ENCODE results near the gene LRPPRC. TPM values are rescaled to one million over a fixed set of nuclear protein-coding genes. Genes with fewer than 3 reads are reported as not detected.

The LRPPRC gene
- total RNA-seq, 2 donors from 2014 or later: 117 to 135 TPM

- no peaks in the 10 kb centered on the region for H3K4me1 ChIP-seq (ENCODE audit: control insufficient read depth, insufficient read depth, low read length)
- H3K4me3 Mint-ChIP-seq: no peak overlapping the region
- H3K36me3 Mint-ChIP-seq (ENCODE audit: low read depth): peaks cover 34% of the 10 kb centered on the region
Observed at GRCh38 chr2:43934567-43934966, 61.2 kb downstream of the LRPPRC start.

GRCh38 chr2:43931293-43931692 lies 64.5 kb downstream of the LRPPRC start:
- 90 to 99% methylated on average over 1 to 3 of the region's 3 CpGs for WGBS, 2 experiments (ENCODE audit: insufficient coverage in 1 of 2, insufficient read length in 1 of 2)
- no peak for DNase-seq
- H3K9ac ChIP-seq (ENCODE audit: extremely low read depth, low read length, poor library complexity, severe bottlenecking): no peak overlapping the region
- H3K4me3 ChIP-seq (ENCODE audit: low read length): no peak overlapping the region
- no peaks in the 10 kb centered on the region for H3K4me1 ChIP-seq (ENCODE audit: control insufficient read depth, insufficient read depth, low read length)
- Mint-ChIP-seq H3K27me3 (ENCODE audit: insufficient read depth) (no peaks in the 10 kb centered on the region), H3K27ac (no peak overlapping the region), H3K4me3 (no peak overlapping the region), H3K4me1 (peaks cover 7% of the 10 kb centered on the region), H3K36me3 (ENCODE audit: low read depth) (peaks cover 37% of the 10 kb centered on the region), H3K9me3 (no peaks in the 10 kb centered on the region)
- TF ChIP-seq CTCF (conservative IDR thresholded peaks at IDR 0.05): no peak
- H3K27ac ChIP-seq (ENCODE audit: low read depth, low read length): no peak overlapping the region
- no peaks in the 10 kb centered on the region for H3K27me3 ChIP-seq (ENCODE audit: control insufficient read depth, insufficient read depth, low read length, poor library complexity, severe bottlenecking)
- H3K36me3 ChIP-seq (ENCODE audit: control insufficient read depth, insufficient read depth, low read length): peaks cover 77% of the 10 kb centered on the region
- H3K9me3 ChIP-seq (ENCODE audit: control insufficient read depth, low read length): no peaks in the 10 kb centered on the region

More at GRCh38 chr2:43934567-43934966, 61.2 kb downstream of the LRPPRC start:
- Histone ChIP-seq H3K9me3 (ENCODE audit: control insufficient read depth, low read length) (no peaks in the 10 kb centered on the region), H3K36me3 (ENCODE audit: control insufficient read depth, insufficient read depth, low read length) (peaks cover 83% of the 10 kb centered on the region), H3K4me3 (ENCODE audit: low read length) (no peak overlapping the region), H3K9ac (ENCODE audit: extremely low read depth, low read length, poor library complexity, severe bottlenecking) (no peak overlapping the region), H3K27me3 (ENCODE audit: control insufficient read depth, insufficient read depth, low read length, poor library complexity, severe bottlenecking) (no peaks in the 10 kb centered on the region), H3K27ac (ENCODE audit: low read depth, low read length) (no peak overlapping the region)
- Mint-ChIP-seq H3K4me1 (peaks cover 17% of the 10 kb centered on the region), H3K27me3 (ENCODE audit: insufficient read depth) (no peaks in the 10 kb centered on the region), H3K27ac (peak overlapping the region; percentile 75), H3K9me3 (no peaks in the 10 kb centered on the region)
- no peak for TF ChIP-seq CTCF (conservative IDR thresholded peaks at IDR 0.05)
- no peak for DNase-seq
- 93% methylated on average over 4 of the region's 4 CpGs; no CpG with 5 or more reads in 1 of the 2 experiments for WGBS, 2 experiments (ENCODE audit: insufficient coverage in 1 of 2, insufficient read length in 1 of 2)

GRCh38 chr2:43927442-43927841 lies 68.3 kb downstream of the LRPPRC start:
- Mint-ChIP-seq H3K36me3 (ENCODE audit: low read depth) (peaks cover 60% of the 10 kb centered on the region), H3K4me3 (no peak overlapping the region), H3K9me3 (no peaks in the 10 kb centered on the region), H3K4me1 (peaks cover 2% of the 10 kb centered on the region), H3K27me3 (ENCODE audit: insufficient read depth) (no peaks in the 10 kb centered on the region), H3K27ac (no peak overlapping the region)
- no peaks in the 10 kb centered on the region for H3K9me3 ChIP-seq (ENCODE audit: control insufficient read depth, low read length)
- no peak for DNase-seq
- no peak overlapping the region for H3K9ac ChIP-seq (ENCODE audit: extremely low read depth, low read length, poor library complexity, severe bottlenecking)
- peaks cover 78% of the 10 kb centered on the region for H3K36me3 ChIP-seq (ENCODE audit: control insufficient read depth, insufficient read depth, low read length)
- no peaks in the 10 kb centered on the region for H3K4me1 ChIP-seq (ENCODE audit: control insufficient read depth, insufficient read depth, low read length)
- TF ChIP-seq CTCF (conservative IDR thresholded peaks at IDR 0.05): no peak
- no peak overlapping the region for H3K27ac ChIP-seq (ENCODE audit: low read depth, low read length)
- H3K27me3 ChIP-seq (ENCODE audit: control insufficient read depth, insufficient read depth, low read length, poor library complexity, severe bottlenecking): no peaks in the 10 kb centered on the region
- H3K4me3 ChIP-seq (ENCODE audit: low read length): no peak overlapping the region
- WGBS, 2 experiments (ENCODE audit: insufficient coverage in 1 of 2, insufficient read length in 1 of 2): 97 to 98% methylated on average over 4 of the region's 4 CpGs

Data from endodermal cell (in vitro differentiated cells).